Endothelial cell of hepatic sinusoid (primary cell): ENCODE measurements around the gene CHCHD6.

Experiments used
- in situ Hi-C: cut with HindIII; loops from 2 replicates; pipeline ENCODE4 v1.10.0; 2017; ENCODE audit warnings: low sequenced_read_pairs

CHCHD6 gene, protein sequence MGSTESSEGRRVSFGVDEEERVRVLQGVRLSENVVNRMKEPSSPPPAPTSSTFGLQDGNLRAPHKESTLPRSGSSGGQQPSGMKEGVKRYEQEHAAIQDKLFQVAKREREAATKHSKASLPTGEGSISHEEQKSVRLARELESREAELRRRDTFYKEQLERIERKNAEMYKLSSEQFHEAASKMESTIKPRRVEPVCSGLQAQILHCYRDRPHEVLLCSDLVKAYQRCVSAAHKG

GRCh38 chr3:126703512-126704493 lies at the start of gene CHCHD6:
Gene CHCHD6, plus strand, starts transcription at chr3:126704240. Its CDS starts 73 bp downstream, at chr3:126704313.
- in situ Hi-C loops: loop anchor here (5.0 to 10.0 kb wide), 2 partner anchors 273 to 341 kb away; no protein-coding TSS in a partner anchor

GRCh38 chr3:126654571-126655383 lies 49.3 kb upstream of the CHCHD6 start, which contains the start of gene TXNRD3:
Gene TXNRD3, minus strand, starts transcription at chr3:126655124.
- in situ Hi-C loops: no loop called here

GRCh38 chr3:126655887-126656286 lies 48.2 kb upstream of the CHCHD6 start:
- in situ Hi-C loops: no loop called here

GRCh38 chr3:126656371-126657134 lies 47.5 kb upstream of the CHCHD6 start:
- in situ Hi-C loops: no loop called here

- in situ Hi-C loops: no loop called here
These were observed 46.1 kb upstream of the CHCHD6 start for GRCh38 chr3:126657901-126658300.

DNA sequence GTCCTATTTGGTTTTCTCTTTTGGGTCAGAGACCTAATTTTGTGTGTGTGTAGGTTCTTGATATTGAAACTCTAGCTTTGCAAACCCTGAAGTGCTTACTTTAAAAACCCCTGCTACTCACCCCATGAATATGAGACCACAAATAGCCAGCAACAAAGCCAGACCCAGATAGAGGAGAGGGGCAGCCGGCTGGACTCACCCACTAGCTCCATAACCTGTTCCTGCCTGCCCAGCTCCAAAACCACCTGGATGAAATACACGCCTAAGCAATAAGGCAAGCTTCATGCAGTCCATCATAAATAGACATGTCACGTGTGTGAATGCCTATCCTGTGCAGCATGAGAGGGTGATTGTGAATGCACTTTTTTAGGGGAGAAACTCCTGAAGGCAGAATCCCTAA lies 45.5 kb upstream of the CHCHD6 start:
- in situ Hi-C loops: no loop called here

GRCh38 chr3:126659915-126660886 lies 43.8 kb upstream of the CHCHD6 start:
- in situ Hi-C loops: loop anchor here (5.0 kb wide), 1 partner anchor 138 kb away; the partner anchor contains the start of gene CHST13

DNA sequence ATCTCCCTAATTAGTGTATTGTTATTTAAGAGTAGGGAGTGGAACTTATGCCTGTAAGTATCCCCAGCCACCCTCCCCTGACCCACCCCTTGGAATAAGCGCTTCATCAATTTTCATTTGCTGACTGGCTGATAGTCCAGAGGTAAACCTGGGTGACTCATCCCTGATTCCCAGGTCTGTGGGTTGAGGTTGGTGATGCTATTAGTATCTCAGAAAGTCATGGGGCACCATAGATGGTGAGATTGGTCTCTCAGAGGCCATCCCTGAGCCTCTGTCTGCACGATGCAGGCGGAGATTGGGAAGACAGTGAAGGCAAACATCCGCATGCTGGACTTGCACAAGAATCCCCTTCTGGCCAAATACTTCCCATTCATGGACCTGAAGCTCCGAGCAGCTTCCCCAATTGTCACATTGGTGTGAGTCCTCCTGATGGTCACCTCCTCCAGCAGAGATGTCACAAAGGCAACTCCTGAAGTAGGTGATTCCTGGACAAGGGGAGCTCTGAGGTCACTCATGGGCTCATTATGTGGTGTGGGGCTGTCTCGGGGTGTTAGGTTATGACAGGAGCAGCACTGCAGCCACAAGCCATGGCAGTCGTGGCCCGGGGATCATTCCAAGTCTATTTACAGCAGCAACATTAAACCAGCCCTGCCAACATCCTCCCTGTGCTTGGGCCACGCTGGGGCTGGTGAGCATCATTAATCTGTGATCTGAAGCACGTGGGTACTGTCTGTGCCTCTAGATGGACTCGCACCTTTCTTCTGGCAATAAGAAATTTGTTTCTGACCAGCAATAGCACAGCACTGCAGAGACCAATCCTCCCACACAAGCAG lies 42.3 kb upstream of the CHCHD6 start:
- in situ Hi-C loops: loop anchor here (5.0 kb wide), 1 partner anchor 139 kb away; the partner anchor contains the start of gene CHST13

DNA sequence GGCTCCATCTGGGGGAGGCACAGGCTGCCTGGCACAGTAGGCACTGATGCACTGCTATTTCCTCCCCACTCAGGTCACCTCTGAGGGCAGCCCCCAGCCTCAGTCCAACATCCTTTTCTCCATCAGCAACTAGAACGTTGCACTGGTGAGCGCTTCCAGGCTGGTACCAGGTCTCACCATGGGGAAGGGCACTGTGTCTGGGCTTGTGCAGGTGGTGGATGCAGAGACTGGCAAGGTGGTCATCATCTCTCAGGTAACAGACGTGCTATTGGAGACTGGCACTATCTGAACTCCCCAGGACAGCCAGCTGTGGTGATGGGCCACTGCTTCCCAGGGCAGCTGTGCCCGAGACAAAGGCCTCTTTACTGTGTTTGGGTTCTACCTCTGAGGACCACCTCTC lies 40.8 kb upstream of the CHCHD6 start:
- in situ Hi-C loops: loop anchor here (5.0 kb wide), 1 partner anchor 141 kb away; the partner anchor contains the start of gene CHST13

GRCh38 chr3:126663750-126664149 lies 40.3 kb upstream of the CHCHD6 start:
- in situ Hi-C loops: loop anchor here (5.0 kb wide), 1 partner anchor 141 kb away; the partner anchor contains the start of gene CHST13

DNA sequence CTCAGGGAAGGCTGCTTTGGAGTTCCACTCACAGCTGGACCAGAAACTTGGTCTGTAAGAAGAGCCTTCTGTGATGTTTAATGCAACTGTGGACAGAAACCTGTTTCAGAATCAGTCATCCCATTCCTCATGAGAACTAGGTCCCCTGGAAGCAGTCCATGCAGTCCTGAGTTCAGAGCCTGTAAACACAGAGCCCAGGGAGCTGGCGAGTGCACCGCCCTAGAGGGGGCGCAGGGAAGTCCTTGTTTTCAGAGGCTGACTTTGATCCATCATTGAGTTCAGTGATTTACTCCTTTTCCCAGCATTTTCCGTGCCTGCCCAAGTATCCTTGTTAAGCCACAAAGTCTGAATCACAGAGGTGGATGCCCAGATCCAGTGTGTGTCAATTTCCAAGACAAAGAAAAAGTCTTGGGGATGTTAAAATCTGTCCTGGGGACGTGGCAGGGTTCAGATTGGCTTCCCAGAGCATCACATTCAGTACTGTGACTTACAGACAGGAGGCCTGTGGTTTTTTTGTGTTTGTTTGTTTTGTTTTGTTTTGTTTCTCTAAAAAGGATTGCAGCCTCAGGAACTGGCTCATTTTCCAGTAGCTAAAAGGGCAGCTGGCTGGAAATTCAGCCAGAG lies 39.3 kb upstream of the CHCHD6 start:
- in situ Hi-C loops: loop anchor here (5.0 kb wide), 1 partner anchor 142 kb away; the partner anchor contains the start of gene CHST13

GRCh38 chr3:126665221-126665936 lies 38.7 kb upstream of the CHCHD6 start:
- in situ Hi-C loops: no loop called here

DNA sequence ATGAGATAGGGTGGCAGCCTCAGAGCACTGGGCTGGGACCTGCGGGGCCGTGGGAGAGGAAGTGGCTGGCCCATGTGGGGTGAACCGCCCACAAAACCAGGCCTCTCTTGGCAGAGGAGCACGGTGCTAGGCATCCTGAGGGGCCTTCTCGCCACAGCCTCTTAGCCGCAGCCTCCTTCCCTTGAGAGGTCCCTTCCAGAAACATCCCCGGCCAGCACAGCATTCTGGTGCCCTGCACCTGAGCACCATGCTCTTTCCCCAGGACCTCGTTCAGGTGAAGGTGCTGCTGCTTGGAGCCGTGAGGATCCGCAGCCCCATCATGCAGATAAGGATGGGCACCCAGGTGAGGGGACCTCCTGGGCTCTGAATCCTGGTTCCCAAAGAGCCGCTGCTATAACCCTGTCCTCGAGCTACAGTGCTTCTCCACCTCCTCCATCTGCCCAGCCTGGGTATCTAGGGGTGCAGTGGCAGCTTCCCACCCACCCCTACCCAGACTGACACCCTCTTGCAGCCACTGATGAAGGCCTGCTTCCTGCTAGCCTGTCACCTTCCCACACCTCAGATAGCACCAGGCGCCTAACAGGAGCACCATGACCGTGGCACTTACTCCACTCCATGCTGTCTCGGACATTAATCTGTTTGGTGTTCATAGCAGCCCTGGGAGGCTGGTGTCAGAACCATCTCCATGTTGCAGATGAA lies 37.9 kb upstream of the CHCHD6 start:
- in situ Hi-C loops: no loop called here

- in situ Hi-C loops: no loop called here
These were observed 37.1 kb upstream of the CHCHD6 start for GRCh38 chr3:126666658-126667528.
